HG03060 (cell line): ENCODE results near the gene PLA2G5.
"Not testable (repeated sequence)": the region's sequence is repeated elsewhere in the genome, so short reads cannot be mapped to it uniquely, and the experiment has no call there.

Experiments used
- ATAC-seq: cut with Tn5 transposase; IDR thresholded peaks from one replicate; pipeline ENCODE4 v1.9.1; 2021; ENCODE audit warnings: low read depth, moderate number of reproducible peaks; ENCODE audit not compliant: unreplicated experiment

Gene PLA2G5

GRCh38 chr1:20069874-20070273 is at the start of gene PLA2G5:
TSS of gene PLA2G5 (plus strand) at chr1:20070194. CDS start at chr1:20084831, 14,637 bp downstream.
- no peak for ATAC-seq

DNA sequence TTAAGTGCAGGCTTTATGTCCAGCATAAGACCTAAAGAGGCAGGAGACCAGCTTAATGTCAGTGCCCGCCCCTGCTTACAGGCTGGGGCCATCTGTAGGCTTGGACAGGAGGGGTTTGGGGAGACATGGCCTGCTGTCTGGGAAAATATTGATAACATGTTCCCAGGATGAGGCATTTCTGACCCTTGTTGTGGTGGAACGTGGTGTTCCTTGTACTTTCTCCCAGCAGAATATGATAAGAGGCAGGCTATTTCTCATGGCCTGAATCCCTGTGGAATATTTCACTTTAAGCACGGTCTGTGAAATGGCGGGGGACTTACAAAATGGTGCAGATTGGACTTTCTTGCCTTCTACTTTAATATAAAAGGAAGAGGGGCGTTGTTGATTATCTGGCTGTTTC is 41.9 kb upstream of the PLA2G5 start:
- no peak for ATAC-seq

GRCh38 chr1:20028726-20029125 is 41.3 kb upstream of the PLA2G5 start:
- ATAC-seq = no peak

- no peak for ATAC-seq
Measured at GRCh38 chr1:20029178-20029912, 40.6 kb upstream of the PLA2G5 start.

GRCh38 chr1:20030436-20031151 is 39.4 kb upstream of the PLA2G5 start:
- ATAC-seq = not testable (repeated sequence)

- no peak for ATAC-seq
Measured at GRCh38 chr1:20031161-20031560, 38.8 kb upstream of the PLA2G5 start.

DNA sequence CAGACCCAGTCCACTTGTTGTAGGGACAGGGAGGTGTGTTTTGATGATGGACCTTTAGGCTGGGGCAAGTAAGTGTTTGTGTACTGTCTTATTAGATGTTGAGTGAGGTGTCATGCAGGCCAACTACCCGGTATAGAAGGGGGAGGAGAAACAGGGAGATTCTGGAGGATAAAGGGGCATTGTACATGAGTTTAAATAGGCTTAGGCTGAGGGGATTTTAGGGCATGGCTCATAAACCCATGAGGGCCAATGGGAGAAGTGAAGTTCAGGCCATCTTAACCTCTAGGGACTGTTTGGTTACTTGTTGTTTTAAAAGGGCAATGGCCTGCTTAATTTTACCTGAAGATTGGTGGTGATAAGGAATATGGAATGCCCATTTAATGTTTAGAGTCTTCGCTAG is 38.2 kb upstream of the PLA2G5 start:
- ATAC-seq = no peak

DNA sequence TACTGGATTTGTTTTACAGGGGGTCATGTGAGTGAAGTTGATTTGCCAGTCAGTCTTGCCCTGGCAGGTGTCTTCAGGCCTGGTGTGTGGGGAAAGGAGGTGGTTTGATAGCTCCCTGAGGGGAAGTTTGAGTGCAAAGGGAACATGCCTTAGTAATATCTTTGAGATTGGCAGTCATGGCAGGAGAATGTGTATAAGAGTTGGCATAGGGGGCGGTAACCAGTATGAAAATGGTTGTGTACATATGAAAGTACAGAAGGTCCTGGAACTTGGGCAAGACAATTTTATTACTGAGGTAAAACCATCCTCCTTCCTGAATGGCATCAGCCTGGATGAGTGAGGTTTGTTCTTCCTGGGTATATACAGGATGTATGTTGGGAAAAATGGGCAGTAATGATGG is 37.6 kb upstream of the PLA2G5 start:
- no peak for ATAC-seq

DNA sequence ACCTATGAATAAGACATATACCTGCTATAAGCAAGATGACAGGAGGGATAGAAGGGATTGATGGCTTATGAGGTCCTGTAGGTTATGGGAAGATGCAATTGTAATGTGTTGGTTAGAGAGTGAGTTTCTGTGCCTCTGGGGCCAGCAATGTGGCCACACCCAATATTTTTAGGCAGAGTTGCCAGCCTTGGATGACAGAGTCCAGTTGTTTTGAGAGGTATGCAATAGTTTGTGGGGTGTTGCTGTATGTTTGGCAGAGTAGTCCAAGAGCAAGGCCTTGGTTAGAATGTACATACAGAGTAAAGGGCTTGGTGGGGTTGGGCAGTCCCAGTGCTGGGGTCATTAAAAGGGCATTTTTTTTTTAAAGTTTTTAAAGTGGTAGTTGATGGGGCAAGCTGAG is 36.6 kb upstream of the PLA2G5 start:
- ATAC-seq = no peak

- ATAC-seq = no peak
Measured at GRCh38 chr1:20035114-20035513, 34.9 kb upstream of the PLA2G5 start.

DNA sequence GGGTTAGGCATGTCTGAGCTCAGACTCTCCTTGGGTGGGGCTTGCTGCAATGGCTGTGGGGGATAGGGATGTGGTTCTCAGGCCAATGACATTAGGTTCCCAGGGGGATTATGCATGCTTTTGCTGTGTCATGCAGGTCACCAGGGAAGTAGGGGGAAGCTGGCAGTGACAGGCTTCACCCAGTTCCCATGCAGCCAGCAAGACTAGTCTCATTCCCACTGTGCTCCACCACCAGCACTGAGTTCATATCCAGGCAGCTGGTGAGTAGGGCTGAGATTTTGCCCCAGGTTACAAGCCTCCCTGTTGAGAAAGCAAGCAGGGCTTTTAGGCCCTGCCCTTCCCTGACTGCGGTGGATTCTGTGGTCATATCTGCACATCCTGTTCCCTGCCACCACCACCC is 32.1 kb upstream of the PLA2G5 start:
- ATAC-seq = no peak

- no peak for ATAC-seq
Measured at GRCh38 chr1:20047096-20047495, 22.9 kb upstream of the PLA2G5 start.

DNA sequence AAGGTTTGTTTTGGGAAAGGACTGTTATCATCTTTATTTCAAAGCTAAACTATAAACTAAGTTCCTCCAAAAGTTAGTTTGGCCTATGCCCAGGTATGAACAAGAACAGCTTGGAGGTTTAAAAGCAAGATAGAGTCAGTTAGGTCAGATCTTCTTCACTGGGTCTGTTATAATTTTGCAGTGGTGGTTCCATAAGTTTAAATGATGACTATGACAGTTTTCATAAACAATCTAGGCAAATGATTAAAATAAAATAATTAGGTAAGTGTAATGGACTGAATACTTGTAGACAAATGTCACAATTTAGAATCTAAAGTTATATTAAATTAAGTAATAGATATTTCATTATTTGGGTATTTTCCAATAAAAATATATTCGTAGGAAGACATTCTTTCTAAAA is 21.4 kb upstream of the PLA2G5 start:
- ATAC-seq = no peak

- not testable (repeated sequence) for ATAC-seq
Measured at GRCh38 chr1:20049056-20049798, 20.8 kb upstream of the PLA2G5 start.

DNA sequence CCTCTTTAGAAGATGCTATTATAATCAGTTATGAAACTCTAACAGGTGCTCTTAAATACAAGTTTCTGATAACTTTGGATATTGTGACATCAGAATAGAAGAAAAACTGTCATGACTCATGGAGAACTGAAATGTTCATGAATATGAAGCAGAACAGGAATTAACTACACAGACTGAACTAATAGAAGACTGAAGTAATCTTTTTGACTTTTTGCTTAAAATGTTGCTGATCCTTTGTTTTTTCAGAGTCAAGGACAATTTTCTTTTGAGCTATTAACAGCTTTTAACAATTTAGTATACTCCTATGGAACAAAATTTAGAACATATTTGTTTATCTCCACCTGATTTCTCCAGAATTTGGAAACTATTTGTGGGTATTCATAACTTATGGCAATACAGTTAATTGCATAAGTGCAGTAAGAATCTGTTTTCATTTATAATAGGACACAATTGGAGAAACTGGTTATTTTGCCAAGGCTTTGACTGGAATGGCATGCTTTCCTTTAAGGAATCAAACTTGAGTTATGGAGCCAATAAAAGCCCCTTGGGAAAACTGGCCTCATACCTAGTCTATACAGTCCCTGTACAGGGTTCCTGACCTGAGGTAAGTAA is 18.7 kb upstream of the PLA2G5 start:
- no peak for ATAC-seq

- ATAC-seq = no peak
Measured at GRCh38 chr1:20052386-20052785, 17.6 kb upstream of the PLA2G5 start.

DNA sequence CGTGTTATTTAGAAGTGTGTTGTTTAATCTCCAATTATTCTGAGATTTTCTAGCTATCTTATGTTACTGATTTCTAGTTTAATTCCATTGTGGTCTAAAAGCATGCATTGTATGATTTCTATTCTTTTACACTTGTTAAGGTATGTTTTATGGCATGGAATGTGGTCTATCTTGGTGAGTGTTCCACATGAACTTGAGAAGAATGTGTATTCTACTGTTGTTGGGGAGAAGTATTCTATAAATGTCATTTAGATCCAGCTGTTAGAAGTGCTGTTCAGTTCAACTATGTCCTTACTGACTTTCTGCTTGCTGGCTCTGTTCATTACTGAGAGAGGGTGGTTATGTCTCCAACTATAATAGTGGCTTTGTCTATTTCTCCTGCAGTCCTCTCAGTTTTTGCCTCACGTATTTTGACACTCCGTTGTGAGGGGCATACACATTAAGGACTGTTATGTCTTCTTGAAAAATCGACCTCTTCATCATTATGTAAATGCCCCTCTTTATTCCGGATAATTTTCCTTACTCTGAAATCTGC is 12.0 kb upstream of the PLA2G5 start:
- no peak for ATAC-seq

GRCh38 chr1:20058531-20058930 is 11.5 kb upstream of the PLA2G5 start:
- no peak for ATAC-seq

- ATAC-seq = no peak
Measured at GRCh38 chr1:20059847-20060246, 10.1 kb upstream of the PLA2G5 start.

DNA sequence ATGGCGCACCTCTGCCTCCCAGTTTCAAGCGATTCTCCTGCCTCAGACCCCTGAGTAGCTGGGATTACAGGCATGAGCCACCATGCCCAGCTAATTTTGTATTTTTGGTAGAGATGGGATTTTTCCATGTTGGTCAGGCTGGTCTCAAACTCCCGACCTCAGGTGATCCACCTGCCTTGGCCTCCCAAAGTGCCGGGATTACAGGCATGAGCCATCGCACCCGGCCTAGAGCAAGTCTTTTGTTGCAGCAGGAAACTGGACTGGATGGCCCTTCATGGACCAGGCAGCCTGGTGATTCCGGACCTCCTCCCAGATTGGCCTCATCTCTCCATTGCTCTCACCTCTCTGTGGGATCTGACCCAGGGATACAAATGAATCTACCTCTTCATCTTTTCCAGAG is 9.2 kb upstream of the PLA2G5 start:
- not testable (repeated sequence) for ATAC-seq

- ATAC-seq = no peak
Measured at GRCh38 chr1:20061866-20062265, 8.1 kb upstream of the PLA2G5 start.
